H1 (cell line): ENCODE measurements around the gene S100G. TPM values are rescaled to one million over a fixed set of nuclear protein-coding genes. Genes with fewer than 3 reads are reported as not detected.

Source experiments
- CTCF ChIA-PET: fragments of 300-600 bp; sonication (Branson Sonifier 250); formaldehyde crosslinking; loops from one replicate; lab custom pipeline; 2021; ENCODE audit not compliant: partially characterized antibody; lab: Charles Lee
- POLR2A ChIA-PET: fragments of 300-600 bp; sonication (Branson Sonifier 250); formaldehyde crosslinking; loops from one replicate; lab custom pipeline; 2021; ENCODE audit warnings: inconsistent platforms; ENCODE audit not compliant: partially characterized antibody; lab: Charles Lee
- DNase-seq, 2 experiments: peaks; one replicate each; pipeline versions ENCODE4 v3.0.0 to v3.0.0-alpha.2; 2010 to 2022; ENCODE audit warnings: low spot score in 2 of 2, low read depth in 1 of 2, mixed read lengths in 1 of 2
- FAIRE-seq: peaks from 2 replicates; lab custom pipeline; 2011; peaks lifted over from hg19 to GRCh38; lab: Jason Lieb, UNC
- H2AFZ ChIP-seq: 2 replicates; pipeline ENCODE4 v1.8.1; 2012; ENCODE audit warnings: low read length, inconsistent platforms
- H2AK5ac ChIP-seq: 2 replicates; pipeline ENCODE4 v1.6.1; 2013; ENCODE audit warnings: low read depth, low read length
- H2BK120ac ChIP-seq: replicated peaks from 2 replicates; pipeline ENCODE3; 2013; ENCODE audit warnings: low read depth, low read length, inconsistent platforms
- H2BK12ac ChIP-seq: 2 replicates; pipeline ENCODE4 v1.6.1; 2013; ENCODE audit warnings: low read depth, low read length
- H2BK15ac ChIP-seq: 2 replicates; pipeline ENCODE4 v1.6.1; 2013; ENCODE audit warnings: low read length
- H2BK20ac ChIP-seq: 2 replicates; pipeline ENCODE4 v1.6.1; 2013; ENCODE audit warnings: low read length
- H2BK5ac ChIP-seq: 2 replicates; pipeline ENCODE4 v1.6.1; 2013; ENCODE audit warnings: low read depth, low read length
- H3K14ac ChIP-seq: 2 replicates; pipeline ENCODE4 v1.6.1; 2013; ENCODE audit warnings: inconsistent platforms; ENCODE audit not compliant: insufficient read length
- H3K18ac ChIP-seq: 2 replicates; pipeline ENCODE4 v1.6.1; 2013; ENCODE audit warnings: low read length; ENCODE audit errors: extremely low read depth
- H3K23ac ChIP-seq: 2 replicates; pipeline ENCODE4 v1.6.1; 2013; ENCODE audit warnings: inconsistent platforms; ENCODE audit not compliant: insufficient read length
- H3K23me2 ChIP-seq: 2 replicates; pipeline ENCODE4 v1.6.1; 2013; ENCODE audit warnings: low read depth, low read length
- H3K27ac ChIP-seq: 2 replicates; pipeline ENCODE4 v1.6.1; 2011; ENCODE audit warnings: low read depth, low read length, inconsistent platforms
- H3K27me3 ChIP-seq, 4 experiments: replicated peaks in 1 of 4; 1 replicate in 1 of 4; 2 replicates in 3 of 4; pipeline versions ENCODE4 v1.6.1 to v1.8.1; 2011 to 2013; ENCODE audit warnings: low read length in 3 of 4, mild to moderate bottlenecking in 3 of 4, inconsistent platforms in 2 of 4, mixed read lengths in 2 of 4, moderate library complexity in 1 of 4; ENCODE audit not compliant: control insufficient read depth in 3 of 4, insufficient read depth in 3 of 4; ENCODE audit errors: extremely low read depth in 1 of 4
- H3K36me3 ChIP-seq, 4 experiments: 2 replicates each; pipeline versions ENCODE4 v1.6.1 to v1.8.1; 2011 to 2013; ENCODE audit warnings: mild to moderate bottlenecking in 4 of 4, low read length in 3 of 4, moderate library complexity in 2 of 4, control low read depth in 1 of 4, inconsistent platforms in 1 of 4; ENCODE audit not compliant: insufficient read depth in 4 of 4, control insufficient read depth in 2 of 4
- H3K4ac ChIP-seq: replicated peaks from 2 replicates; pipeline ENCODE3; 2013; ENCODE audit warnings: low read length, low read depth, mixed read lengths, inconsistent platforms; ENCODE audit not compliant: insufficient read length
- H3K4me1 ChIP-seq, 4 experiments: replicated peaks in 1 of 4; 1 replicate in 1 of 4; 2 replicates in 3 of 4; pipeline versions ENCODE4 v1.6.1 to v1.8.1; 2011 to 2013; ENCODE audit warnings: low read length in 3 of 4, inconsistent platforms in 2 of 4, mixed read lengths in 1 of 4; ENCODE audit not compliant: insufficient read depth in 4 of 4, control insufficient read depth in 3 of 4
- H3K4me2 ChIP-seq, 2 experiments: 2 replicates each; pipeline versions ENCODE4 v1.6.1 to v1.8.1; 2011 to 2013; ENCODE audit warnings: low read depth in 2 of 2, low read length in 2 of 2, control low read depth in 1 of 2, inconsistent platforms in 1 of 2, mild to moderate bottlenecking in 1 of 2; ENCODE audit not compliant: insufficient read depth in 1 of 2
- H3K4me3 ChIP-seq, 4 experiments: fragments of 200-600, 300-600 bp in 1 of 4; sonication (generic), shearing (Covaris generic), sonication (Bioruptor Twin) in 1 of 4; 2 replicates each; pipeline versions ENCODE4 v1.5.1 to v1.8.1; 2011 to 2016; ENCODE audit warnings: low read length in 4 of 4, low read depth in 3 of 4, control low read depth in 2 of 4, inconsistent platforms in 2 of 4, mild to moderate bottlenecking in 2 of 4, mixed read lengths in 1 of 4, moderate library complexity in 1 of 4; ENCODE audit not compliant: insufficient read depth in 2 of 4; ENCODE audit errors: extremely low read depth in 1 of 4
- H3K56ac ChIP-seq: replicated peaks from 2 replicates; pipeline ENCODE3; 2013; ENCODE audit warnings: low read depth, mild to moderate bottlenecking, mixed read lengths, low read length, inconsistent platforms; ENCODE audit not compliant: insufficient read length
- H3K79me1 ChIP-seq: 2 replicates; pipeline ENCODE4 v1.6.1; 2013; ENCODE audit warnings: low read depth, low read length, control low read depth
- H3K79me2 ChIP-seq, 2 experiments: 2 replicates each; pipeline versions ENCODE4 v1.6.1 to v1.8.1; 2012 to 2013; ENCODE audit warnings: low read length in 2 of 2, mild to moderate bottlenecking in 2 of 2, inconsistent platforms in 1 of 2; ENCODE audit not compliant: insufficient read depth in 2 of 2, control insufficient read depth in 1 of 2
- H3K9ac ChIP-seq, 4 experiments: replicated peaks in 1 of 4; 1 replicate in 1 of 4; 2 replicates in 3 of 4; pipeline versions ENCODE4 v1.6.1 to v1.8.1; 2011 to 2013; ENCODE audit warnings: low read depth in 3 of 4, low read length in 3 of 4, control low read depth in 2 of 4, mild to moderate bottlenecking in 2 of 4, moderate library complexity in 2 of 4, inconsistent platforms in 1 of 4; ENCODE audit errors: extremely low read depth in 1 of 4
- H3K9me3 ChIP-seq, 2 experiments: 2 replicates each; pipeline versions ENCODE4 v1.6.1 to v1.8.1; 2012 to 2013; ENCODE audit warnings: mild to moderate bottlenecking in 2 of 2, moderate library complexity in 2 of 2, control low read depth in 1 of 2, inconsistent platforms in 1 of 2, low read depth in 1 of 2, low read length in 1 of 2, mixed read lengths in 1 of 2; ENCODE audit not compliant: insufficient read depth in 2 of 2
- H4K20me1 ChIP-seq, 2 experiments: replicated peaks in 1 of 2; 2 replicates each; pipeline versions ENCODE3 to v1.8.1; 2011 to 2013; ENCODE audit warnings: inconsistent platforms in 2 of 2, low read length in 2 of 2, mild to moderate bottlenecking in 1 of 2; ENCODE audit not compliant: insufficient read depth in 2 of 2, control insufficient read depth in 1 of 2
- H4K5ac ChIP-seq: 2 replicates; pipeline ENCODE4 v1.6.1; 2013; ENCODE audit warnings: low read length, low read depth, mixed read lengths, inconsistent platforms; ENCODE audit not compliant: insufficient read length
- H4K8ac ChIP-seq: 2 replicates; pipeline ENCODE4 v1.8.0; 2013; ENCODE audit warnings: mild to moderate bottlenecking, moderate library complexity, low read length, inconsistent platforms; ENCODE audit not compliant: insufficient read depth; ENCODE audit errors: extremely low read depth
- H4K91ac ChIP-seq: replicated peaks from 2 replicates; pipeline ENCODE3; 2013; ENCODE audit warnings: low read length, mixed read lengths, inconsistent platforms; ENCODE audit not compliant: insufficient read length
- RAD21 ChIP-seq, 2 experiments: IDR thresholded peaks in 1 of 2; conservative IDR thresholded peaks in 1 of 2; 2 replicates each; pipeline ENCODE4 v1.6.1; 2011; ENCODE audit warnings: low read depth in 2 of 2, low read length in 2 of 2, improper control_type of control experiment in 1 of 2, inconsistent platforms in 1 of 2, mild to moderate bottlenecking in 1 of 2, moderate library complexity in 1 of 2
- SP2 ChIP-seq: IDR thresholded peaks from 2 replicates; pipeline ENCODE4 v1.6.1; 2012; ENCODE audit warnings: mild to moderate bottlenecking, low read length, inconsistent platforms
- WGBS, 2 experiments: shearing (Covaris generic) in 1 of 2; methylation state at CpG; one replicate each; pipeline versions ENCODE4 v1.1.6 to v1.1.7; 2013 to 2015; ENCODE audit warnings: low lambda C conversion rate in 2 of 2, mixed read lengths in 2 of 2, inconsistent platforms in 1 of 2, low coverage in 1 of 2, missing lambda C conversion rate in 1 of 2; ENCODE audit not compliant: insufficient replicate concordance in 2 of 2, insufficient coverage in 1 of 2, insufficient read length in 1 of 2; ENCODE audit errors: extremely low coverage in 1 of 2, missing lambda C conversion rate in 1 of 2; 5-methylcytosine and 5-hydroxymethylcytosine counted together
- polyA plus RNA-seq, 7 experiments: library from polyadenylated mRNA; depleted of rRNA in 3 of 7; stranded (reverse) in 5 of 7; unstranded in 2 of 7; fragments of >200 nt in 5 of 7; fragments of 200-250 nt in 2 of 7; gene quantifications; 1 replicate in 5 of 7; 2 replicates in 1 of 7; 4 replicates in 1 of 7; pipeline versions ENCODE4 v1.2.1 to v1.2.3, GENCODE V29; 2011 to 2013; ENCODE audit warnings: missing spikeins in 2 of 7, mixed read lengths in 2 of 7
- total RNA-seq: library from RNA; stranded (reverse); fragmentation: NEBNext Ultra II Directional; extraction: Animal tissue kit (Norgen Biotek cat#: 25700); gene quantifications from 2 replicates; pipeline ENCODE4 v1.2.1, GENCODE V29; 2021
- TF ChIP-seq, protein P1 (sequence below), 3 experiments: IDR thresholded peaks; 1 replicate in 2 of 3; 2 replicates in 1 of 3; pipeline versions ENCODE4 v1.5.1 to v1.6.1; 2011; ENCODE audit warnings: low read length in 3 of 3, mild to moderate bottlenecking in 3 of 3, inconsistent platforms in 2 of 3, low read depth in 1 of 3, moderate library complexity in 1 of 3; ENCODE audit not compliant: insufficient read depth in 1 of 3; ENCODE audit errors: control extremely low read depth in 1 of 3
- TF ChIP-seq, protein P2 (sequence below): IDR thresholded peaks from 2 replicates; pipeline ENCODE4 v1.6.1; 2012; ENCODE audit warnings: inconsistent platforms

S100G gene
- total and polyA plus RNA-seq, 2 of the 8 experiments (the other 6 are each of a cell fraction or from before 2014, with no cell fraction given) = not detected

DNA sequence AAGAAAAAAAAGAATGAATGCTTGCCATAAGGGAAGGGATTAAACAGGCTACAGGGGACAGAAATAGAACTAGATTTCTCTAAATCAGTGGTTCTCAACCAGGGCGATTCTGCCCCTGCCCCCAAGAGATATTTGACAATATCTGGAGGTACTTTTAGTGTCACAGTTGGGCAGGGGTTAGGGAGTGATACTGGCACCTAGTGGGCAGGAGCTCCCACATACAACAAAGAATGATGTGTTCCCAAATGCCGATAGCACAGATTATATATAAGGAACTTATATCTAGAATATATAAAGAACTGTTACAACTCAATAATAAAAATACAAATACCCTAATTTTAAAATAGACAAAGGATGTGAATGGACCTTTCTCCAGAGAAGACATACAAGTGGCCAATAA, 14.7 kb downstream of the S100G start:
- no peaks in the 10 kb centered on the region for H3K23me2 ChIP-seq
- no peak overlapping the region for H2BK20ac ChIP-seq
- no peak overlapping the region for H2BK5ac ChIP-seq
- no peak overlapping the region for H2AFZ ChIP-seq
- no peak overlapping the region for H2AK5ac ChIP-seq
- H3K36me3 ChIP-seq = peaks cover 0 to 25% (median 4%) of the 10 kb centered on the region in 4 experiments; a peak in 4 of 8 replicates
- ChIA-PET POLR2A (no interaction called here), CTCF (interaction anchor here (0.9 to 1.6 kb wide), 9 partner anchors 9 to 400 kb away, joined by 3 to 8 read pairs (median 3); no protein-coding TSS in a partner anchor)
- no peak overlapping the region for H3K56ac ChIP-seq
- no peaks in the 10 kb centered on the region for H3K27me3 ChIP-seq
- no peak overlapping the region for H3K27ac ChIP-seq
- TF ChIP-seq, protein P1, sequence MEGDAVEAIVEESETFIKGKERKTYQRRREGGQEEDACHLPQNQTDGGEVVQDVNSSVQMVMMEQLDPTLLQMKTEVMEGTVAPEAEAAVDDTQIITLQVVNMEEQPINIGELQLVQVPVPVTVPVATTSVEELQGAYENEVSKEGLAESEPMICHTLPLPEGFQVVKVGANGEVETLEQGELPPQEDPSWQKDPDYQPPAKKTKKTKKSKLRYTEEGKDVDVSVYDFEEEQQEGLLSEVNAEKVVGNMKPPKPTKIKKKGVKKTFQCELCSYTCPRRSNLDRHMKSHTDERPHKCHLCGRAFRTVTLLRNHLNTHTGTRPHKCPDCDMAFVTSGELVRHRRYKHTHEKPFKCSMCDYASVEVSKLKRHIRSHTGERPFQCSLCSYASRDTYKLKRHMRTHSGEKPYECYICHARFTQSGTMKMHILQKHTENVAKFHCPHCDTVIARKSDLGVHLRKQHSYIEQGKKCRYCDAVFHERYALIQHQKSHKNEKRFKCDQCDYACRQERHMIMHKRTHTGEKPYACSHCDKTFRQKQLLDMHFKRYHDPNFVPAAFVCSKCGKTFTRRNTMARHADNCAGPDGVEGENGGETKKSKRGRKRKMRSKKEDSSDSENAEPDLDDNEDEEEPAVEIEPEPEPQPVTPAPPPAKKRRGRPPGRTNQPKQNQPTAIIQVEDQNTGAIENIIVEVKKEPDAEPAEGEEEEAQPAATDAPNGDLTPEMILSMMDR (IDR thresholded peaks at IDR 0.05; ENCODE audit: control extremely low read depth in 1 of 3, insufficient read depth in 1 of 3, low read depth in 1 of 3, low read length in 3 of 3) = peak in 2 of 3 experiments; percentile 17 to 20; a peak in 2 of 4 replicates
- TF ChIP-seq SP2 = no peak
- TF ChIP-seq, protein P2, sequence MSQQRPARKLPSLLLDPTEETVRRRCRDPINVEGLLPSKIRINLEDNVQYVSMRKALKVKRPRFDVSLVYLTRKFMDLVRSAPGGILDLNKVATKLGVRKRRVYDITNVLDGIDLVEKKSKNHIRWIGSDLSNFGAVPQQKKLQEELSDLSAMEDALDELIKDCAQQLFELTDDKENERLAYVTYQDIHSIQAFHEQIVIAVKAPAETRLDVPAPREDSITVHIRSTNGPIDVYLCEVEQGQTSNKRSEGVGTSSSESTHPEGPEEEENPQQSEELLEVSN = no peak
- TF ChIP-seq RAD21 (IDR thresholded peaks at IDR 0.05 in 1 of 2, conservative IDR thresholded peaks at IDR 0.05 in 1 of 2; ENCODE audit: low read depth in 2 of 2, low read length in 2 of 2) = peak; percentile 51 to 61; a peak in 3 of 4 replicates
- no peak overlapping the region for H2BK12ac ChIP-seq
- no peak overlapping the region for H4K5ac ChIP-seq
- no peak overlapping the region for H3K4ac ChIP-seq
- no peaks in the 10 kb centered on the region for H3K79me2 ChIP-seq
- no peaks in the 10 kb centered on the region for H3K9me3 ChIP-seq
- no peak for FAIRE-seq
- no peak for DNase-seq
- no peaks in the 10 kb centered on the region for H3K79me1 ChIP-seq
- H3K23ac ChIP-seq = no peak overlapping the region
- H3K4me1 ChIP-seq = peaks cover 0 to 7% (median 0%) of the 10 kb centered on the region in 4 experiments; a peak in 1 of 7 replicates
- no peaks in the 10 kb centered on the region for H4K20me1 ChIP-seq
- H3K18ac ChIP-seq = no peak overlapping the region
- no peak overlapping the region for H3K4me2 ChIP-seq
- H3K4me3 ChIP-seq = no peak overlapping the region
- H2BK15ac ChIP-seq = no peak overlapping the region
- H4K8ac ChIP-seq = no peak overlapping the region
- 75% methylated on average over 2 of the region's 2 CpGs; no CpG with 5 or more reads in 1 of the 2 experiments for WGBS, 2 experiments
- H3K9ac ChIP-seq = no peak overlapping the region
- H2BK120ac ChIP-seq = no peak overlapping the region
- H4K91ac ChIP-seq = no peak overlapping the region
- no peak overlapping the region for H3K14ac ChIP-seq
